GM12864 (cell line): ENCODE results near the gene GNPTAB.

Experiments
- DNase-seq: peaks from one replicate; pipeline ENCODE4 v3.0.0-alpha.2; 2011; ENCODE audit warnings: low read depth
- H3K4me3 ChIP-seq: 2 replicates; pipeline ENCODE4 v1.5.1; 2011; ENCODE audit warnings: mild to moderate bottlenecking, low read depth, low read length, control low read depth
- TF ChIP-seq, protein P1 (sequence below): IDR thresholded peaks from 2 replicates; pipeline ENCODE4 v1.5.1; 2011; ENCODE audit warnings: low read depth, mild to moderate bottlenecking, moderate library complexity, low read length, control low read depth, inconsistent platforms; ENCODE audit errors: missing control alignments

GNPTAB gene

DNA sequence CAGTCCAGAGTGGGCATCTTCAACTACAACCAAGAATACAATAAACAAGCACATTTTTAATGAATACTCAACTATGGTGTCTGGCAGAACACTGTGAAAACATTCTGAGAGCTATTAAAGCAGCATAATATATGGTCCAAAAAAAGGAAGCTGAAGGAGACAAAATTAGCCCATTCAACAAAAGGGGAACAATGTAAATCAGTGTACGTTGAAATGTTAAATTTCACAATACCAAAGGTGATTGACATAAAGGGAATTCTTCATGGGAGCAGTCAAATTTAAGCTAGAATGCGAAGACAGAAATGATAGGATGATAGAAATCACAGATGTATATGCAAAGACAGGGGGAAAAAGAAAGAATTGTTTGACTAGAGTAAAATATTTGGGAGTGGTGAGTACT, 50.2 kb downstream of the GNPTAB start:
- DNase-seq = no peak
- no peak overlapping the region for H3K4me3 ChIP-seq
- TF ChIP-seq, protein P1, sequence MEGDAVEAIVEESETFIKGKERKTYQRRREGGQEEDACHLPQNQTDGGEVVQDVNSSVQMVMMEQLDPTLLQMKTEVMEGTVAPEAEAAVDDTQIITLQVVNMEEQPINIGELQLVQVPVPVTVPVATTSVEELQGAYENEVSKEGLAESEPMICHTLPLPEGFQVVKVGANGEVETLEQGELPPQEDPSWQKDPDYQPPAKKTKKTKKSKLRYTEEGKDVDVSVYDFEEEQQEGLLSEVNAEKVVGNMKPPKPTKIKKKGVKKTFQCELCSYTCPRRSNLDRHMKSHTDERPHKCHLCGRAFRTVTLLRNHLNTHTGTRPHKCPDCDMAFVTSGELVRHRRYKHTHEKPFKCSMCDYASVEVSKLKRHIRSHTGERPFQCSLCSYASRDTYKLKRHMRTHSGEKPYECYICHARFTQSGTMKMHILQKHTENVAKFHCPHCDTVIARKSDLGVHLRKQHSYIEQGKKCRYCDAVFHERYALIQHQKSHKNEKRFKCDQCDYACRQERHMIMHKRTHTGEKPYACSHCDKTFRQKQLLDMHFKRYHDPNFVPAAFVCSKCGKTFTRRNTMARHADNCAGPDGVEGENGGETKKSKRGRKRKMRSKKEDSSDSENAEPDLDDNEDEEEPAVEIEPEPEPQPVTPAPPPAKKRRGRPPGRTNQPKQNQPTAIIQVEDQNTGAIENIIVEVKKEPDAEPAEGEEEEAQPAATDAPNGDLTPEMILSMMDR = no peak

DNA sequence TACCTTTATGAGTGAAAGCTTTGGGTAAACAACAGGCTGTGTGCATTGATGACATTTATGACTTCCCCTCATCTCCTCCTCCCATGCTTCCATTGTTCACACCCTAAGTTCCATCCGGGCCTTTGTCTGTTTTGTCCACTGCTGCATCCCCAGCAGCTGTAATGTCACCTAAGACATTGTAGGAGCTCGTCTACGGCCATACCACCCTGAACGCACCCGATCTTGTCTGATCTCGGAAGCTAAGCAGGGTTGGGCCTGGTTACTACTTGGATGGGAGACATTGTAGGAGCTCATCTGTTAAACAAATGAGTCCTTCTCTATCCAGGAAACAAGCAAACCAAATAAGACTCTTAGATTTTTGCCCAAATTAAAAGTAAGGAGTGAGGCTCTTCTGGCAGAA, 51.1 kb downstream of the GNPTAB start:
- DNase-seq = no peak
- H3K4me3 ChIP-seq = no peak overlapping the region
- TF ChIP-seq, protein P1 = no peak

DNA sequence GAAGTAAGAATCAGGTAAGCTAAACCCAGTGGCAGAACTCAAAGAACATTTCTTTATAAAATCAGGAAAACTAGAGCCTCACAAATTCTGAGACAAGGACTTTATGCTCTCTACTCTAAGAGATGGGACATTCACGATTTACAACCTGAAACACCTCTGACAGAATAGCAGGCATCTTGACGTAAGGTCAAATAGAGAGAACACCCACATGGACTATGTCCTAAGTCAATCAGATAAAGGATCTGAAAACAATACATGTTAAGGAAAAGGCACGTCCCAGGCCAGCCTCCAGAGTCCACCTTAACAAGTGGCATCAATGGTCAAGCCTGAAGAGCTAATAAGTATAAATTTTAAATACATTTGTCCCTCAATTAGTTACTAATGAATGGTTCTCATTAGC, 51.6 kb downstream of the GNPTAB start:
- no peak overlapping the region for H3K4me3 ChIP-seq
- DNase-seq = no peak
- TF ChIP-seq, protein P1 = no peak

GRCh38 chr12:101777978-101778377, 52.8 kb downstream of the GNPTAB start:
- TF ChIP-seq, protein P1 = no peak
- no peak for DNase-seq
- no peak overlapping the region for H3K4me3 ChIP-seq

DNA sequence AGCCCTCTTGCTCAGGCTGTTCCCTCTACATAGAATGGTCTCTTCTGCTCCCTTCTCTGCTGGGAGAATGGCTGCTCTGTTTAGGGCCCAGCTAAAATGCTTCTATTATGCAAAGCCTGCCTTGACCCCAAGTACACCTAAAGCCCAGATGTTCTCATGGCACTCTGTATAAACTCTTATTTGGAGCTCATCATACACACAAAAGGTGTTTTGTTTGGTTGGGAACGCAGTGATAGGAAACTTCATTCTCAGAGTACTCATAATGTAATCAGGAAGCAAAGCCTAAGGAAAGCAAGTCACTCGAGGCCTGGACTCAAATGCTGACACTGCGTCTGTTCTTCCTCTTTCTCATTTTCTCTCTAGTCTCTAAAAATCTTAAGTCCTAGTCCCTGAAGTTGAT, 53.3 kb downstream of the GNPTAB start:
- TF ChIP-seq, protein P1 = no peak
- no peak for DNase-seq
- H3K4me3 ChIP-seq = no peak overlapping the region

DNA sequence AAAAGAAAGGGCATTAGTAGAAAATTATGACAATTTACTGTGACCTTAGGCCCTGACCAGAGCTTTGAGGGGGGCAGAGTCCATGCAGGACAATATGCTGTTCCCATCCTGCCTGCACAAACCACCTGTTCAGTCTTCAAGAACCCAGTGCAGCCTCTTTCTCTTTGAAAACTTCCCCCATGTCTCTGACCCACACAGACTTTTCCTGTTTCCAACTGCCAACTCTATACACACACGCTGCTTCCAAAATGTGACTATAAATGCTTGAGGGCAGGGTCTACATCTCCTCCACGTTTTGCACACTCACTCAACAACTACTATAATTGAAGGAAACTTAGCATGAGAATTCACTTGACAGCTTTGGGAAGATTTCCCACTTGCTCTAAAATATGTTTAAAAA, 54.9 kb downstream of the GNPTAB start:
- DNase-seq = no peak
- no peak overlapping the region for H3K4me3 ChIP-seq
- TF ChIP-seq, protein P1 = no peak

DNA sequence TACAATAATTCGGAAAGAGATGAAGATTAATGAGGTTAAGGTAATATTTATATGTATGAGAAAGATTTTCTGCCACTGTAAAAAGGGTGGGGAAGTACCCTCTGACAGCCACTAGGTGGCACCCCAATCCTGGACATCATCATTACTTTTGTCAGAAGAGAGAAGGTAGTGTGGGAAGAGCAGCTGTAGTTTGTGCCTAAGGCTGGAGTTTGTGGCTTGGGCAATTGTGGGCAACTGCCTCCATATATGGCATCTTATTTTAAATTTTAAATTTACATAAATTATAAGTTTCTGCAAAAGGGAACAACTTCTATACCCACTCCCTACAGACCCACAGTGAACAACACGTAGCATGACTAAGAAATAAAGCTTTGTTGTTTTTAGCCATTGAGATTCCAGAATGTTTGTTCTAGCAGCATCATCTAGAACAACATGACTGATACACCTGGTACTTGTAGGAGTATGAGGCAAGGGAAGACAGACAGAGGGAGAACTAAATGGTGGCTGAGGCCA, 57.1 kb downstream of the GNPTAB start:
- H3K4me3 ChIP-seq = no peak overlapping the region
- TF ChIP-seq, protein P1 = peak; percentile 84

More for the DNA sequence above, 57.1 kb downstream of the GNPTAB start:
- DNase-seq = peak; percentile 55
